GM12872 (cell line): ENCODE measurements around the gene ABCA1.

Experiments used
- TF ChIP-seq, protein P1 (sequence below): IDR thresholded peaks from 3 replicates; pipeline ENCODE4 v1.5.1; 2011; ENCODE audit warnings: low read depth, mild to moderate bottlenecking, low read length, moderate library complexity; ENCODE audit not compliant: insufficient read depth

The ABCA1 gene

DNA sequence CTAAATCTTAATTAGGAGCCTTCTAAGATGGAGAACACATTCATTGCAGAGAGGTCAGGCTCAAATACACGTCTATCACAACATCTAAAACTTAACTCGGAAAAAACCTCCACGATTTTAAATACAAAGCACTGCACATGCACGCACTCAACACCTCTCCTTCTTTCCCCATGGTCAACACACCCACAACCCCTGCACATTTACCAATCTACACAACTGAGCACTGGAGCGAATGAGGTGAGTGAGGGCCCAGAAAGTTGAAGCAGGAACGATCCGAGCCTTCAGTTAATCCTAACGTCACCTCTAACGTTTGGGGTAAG, 180.8 kb downstream of the ABCA1 start:
- TF ChIP-seq, protein P1, sequence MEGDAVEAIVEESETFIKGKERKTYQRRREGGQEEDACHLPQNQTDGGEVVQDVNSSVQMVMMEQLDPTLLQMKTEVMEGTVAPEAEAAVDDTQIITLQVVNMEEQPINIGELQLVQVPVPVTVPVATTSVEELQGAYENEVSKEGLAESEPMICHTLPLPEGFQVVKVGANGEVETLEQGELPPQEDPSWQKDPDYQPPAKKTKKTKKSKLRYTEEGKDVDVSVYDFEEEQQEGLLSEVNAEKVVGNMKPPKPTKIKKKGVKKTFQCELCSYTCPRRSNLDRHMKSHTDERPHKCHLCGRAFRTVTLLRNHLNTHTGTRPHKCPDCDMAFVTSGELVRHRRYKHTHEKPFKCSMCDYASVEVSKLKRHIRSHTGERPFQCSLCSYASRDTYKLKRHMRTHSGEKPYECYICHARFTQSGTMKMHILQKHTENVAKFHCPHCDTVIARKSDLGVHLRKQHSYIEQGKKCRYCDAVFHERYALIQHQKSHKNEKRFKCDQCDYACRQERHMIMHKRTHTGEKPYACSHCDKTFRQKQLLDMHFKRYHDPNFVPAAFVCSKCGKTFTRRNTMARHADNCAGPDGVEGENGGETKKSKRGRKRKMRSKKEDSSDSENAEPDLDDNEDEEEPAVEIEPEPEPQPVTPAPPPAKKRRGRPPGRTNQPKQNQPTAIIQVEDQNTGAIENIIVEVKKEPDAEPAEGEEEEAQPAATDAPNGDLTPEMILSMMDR, result no peak

DNA sequence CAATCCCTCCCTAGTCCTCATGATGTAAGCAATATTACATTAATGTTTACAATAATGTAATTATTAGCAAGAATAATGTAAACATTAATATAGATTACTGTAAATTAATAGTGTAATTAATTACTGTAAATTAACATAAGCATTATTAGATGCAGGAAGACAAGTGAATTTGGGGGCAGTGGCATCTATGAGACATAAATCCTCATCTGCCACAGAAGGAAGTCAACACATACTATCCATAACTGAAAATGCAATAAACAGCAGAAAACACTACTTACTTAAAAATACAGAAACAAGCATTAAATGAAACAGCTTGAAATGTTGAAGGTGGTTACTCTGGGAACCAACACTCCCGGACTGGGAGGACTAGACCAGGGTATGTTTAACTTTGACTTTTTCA, 181.2 kb downstream of the ABCA1 start:
- TF ChIP-seq, protein P1, result no peak

DNA sequence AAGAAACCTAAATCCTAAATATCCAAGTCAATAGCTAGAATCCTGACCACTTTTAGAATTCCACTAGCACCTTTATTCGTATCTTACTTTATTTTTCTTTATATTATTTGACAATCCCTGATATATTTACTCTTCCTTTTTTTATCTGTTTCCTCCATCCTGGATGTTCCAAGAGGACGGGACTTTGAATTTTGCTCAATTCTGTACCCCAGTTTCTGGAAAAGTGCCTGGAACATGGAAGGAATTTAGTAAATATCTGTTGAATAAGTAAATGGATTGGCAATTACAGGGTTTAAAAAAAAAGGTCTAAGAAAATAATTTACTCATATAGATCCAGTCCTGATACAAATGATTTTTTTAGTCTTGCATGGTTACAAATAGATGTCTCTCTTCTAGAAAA, 181.7 kb downstream of the ABCA1 start:
- TF ChIP-seq, protein P1, result no peak

DNA sequence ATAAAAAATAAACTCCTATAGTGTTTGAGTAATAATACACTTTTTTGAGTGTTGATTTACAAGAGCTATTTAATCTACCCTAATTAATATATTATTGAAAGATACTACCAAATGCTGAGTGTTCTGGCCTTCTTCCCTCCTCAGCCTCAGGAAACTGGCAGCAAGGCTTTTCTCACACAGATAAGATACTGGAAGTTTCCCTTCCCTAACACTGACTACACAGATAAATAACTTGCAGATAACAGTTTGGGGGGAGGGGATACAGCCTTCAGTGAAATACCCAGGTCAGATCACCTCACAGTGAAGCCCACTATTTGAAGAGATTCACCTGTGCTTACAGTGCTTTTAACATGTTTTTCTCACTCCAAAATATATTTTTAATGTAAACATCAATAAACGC, 182.1 kb downstream of the ABCA1 start:
- TF ChIP-seq, protein P1, result no peak

DNA sequence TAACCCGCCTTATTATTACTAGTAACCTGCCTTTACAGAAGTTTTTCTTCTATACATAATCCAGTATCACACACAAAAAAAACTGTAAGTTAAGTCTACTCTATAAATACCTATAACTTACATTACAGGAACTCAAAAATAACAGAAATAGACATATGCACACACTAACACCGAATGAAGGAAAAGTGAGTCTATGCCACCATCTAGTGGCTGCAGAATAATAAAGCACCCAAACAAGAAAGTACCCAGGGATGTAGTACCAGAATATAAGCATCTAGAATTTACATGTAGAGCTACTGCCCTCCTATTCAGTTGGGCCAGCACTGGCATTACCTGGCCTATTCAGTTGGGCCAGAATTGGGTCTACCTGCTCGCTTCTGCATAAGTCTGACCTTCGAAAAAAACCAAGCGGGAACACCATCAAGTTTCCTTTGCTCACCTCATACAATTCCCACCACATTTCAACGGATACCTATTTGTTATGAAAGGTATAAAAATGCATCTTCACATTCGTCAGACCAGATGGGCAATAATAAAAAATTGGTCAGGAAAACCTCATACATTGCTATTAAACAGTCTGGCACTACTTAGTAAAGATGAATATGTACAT, 184.5 kb downstream of the ABCA1 start:
- TF ChIP-seq, protein P1, result peak; percentile 64

DNA sequence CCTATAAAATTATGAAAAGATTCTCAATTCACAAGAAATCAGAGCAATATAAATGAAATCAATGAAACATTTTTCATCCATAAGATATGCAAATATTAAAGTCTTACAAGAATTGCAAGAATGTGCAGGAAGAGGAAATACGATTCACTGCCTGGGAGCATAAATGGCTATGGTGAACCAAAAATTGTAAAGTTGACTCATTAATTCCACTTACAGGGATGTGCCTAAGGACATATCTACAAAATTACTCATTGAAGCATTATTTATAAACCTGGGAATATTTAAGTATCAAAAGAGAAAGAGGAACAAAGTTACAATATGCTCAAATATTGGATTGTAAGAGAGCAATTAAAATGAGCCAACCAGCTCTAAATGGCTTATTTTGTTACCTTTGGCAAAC, 187.3 kb downstream of the ABCA1 start:
- TF ChIP-seq, protein P1, result no peak

DNA sequence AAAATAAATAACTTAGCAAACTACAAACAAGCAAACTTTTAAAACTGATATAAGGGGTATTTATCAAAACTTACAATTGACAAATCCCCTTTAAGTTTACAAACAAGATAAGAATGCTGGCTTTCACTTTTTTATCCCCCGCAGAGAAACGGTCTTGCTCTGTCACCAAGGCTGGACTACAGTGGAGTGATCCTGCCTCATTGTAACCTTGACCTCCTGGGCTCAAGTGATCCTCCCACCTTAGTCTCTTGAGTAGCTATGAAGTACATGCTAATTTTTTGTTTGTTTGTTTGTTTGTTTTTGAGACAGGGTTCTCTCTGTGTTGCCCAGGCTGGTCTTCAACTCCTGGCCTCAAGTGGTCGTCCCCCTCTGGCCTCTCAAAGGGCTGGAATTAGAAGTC, 189.5 kb downstream of the ABCA1 start:
- TF ChIP-seq, protein P1, result no peak
